NT2/D1 (cell line): ENCODE results near the gene PRDM7.

Experiments
- SUZ12 ChIP-seq: IDR thresholded peaks from 2 replicates; pipeline ENCODE4 v1.6.1; 2011; ENCODE audit not compliant: insufficient read length, insufficient read depth; ENCODE audit errors: extremely low read depth
- YY1 ChIP-seq: IDR thresholded peaks from 2 replicates; pipeline ENCODE4 v1.6.1; 2011; ENCODE audit not compliant: insufficient read length, insufficient read depth
- ZNF274 ChIP-seq: IDR thresholded peaks from 2 replicates; pipeline ENCODE4 v1.6.1; 2011; ENCODE audit warnings: mild to moderate bottlenecking, low read depth, low read length

GRCh38 chr16:90048347-90048722 is 28.8 kb downstream of the PRDM7 start:
- TF ChIP-seq SUZ12 (no peak), YY1 (no peak), ZNF274 (no peak)
